ENCODE results near the gene PNMA1.
A peak's percentile ranks its signal among the peaks of the same experiment; 100 is the strongest.

Gene PNMA1, protein sequence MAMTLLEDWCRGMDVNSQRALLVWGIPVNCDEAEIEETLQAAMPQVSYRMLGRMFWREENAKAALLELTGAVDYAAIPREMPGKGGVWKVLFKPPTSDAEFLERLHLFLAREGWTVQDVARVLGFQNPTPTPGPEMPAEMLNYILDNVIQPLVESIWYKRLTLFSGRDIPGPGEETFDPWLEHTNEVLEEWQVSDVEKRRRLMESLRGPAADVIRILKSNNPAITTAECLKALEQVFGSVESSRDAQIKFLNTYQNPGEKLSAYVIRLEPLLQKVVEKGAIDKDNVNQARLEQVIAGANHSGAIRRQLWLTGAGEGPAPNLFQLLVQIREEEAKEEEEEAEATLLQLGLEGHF

DNA sequence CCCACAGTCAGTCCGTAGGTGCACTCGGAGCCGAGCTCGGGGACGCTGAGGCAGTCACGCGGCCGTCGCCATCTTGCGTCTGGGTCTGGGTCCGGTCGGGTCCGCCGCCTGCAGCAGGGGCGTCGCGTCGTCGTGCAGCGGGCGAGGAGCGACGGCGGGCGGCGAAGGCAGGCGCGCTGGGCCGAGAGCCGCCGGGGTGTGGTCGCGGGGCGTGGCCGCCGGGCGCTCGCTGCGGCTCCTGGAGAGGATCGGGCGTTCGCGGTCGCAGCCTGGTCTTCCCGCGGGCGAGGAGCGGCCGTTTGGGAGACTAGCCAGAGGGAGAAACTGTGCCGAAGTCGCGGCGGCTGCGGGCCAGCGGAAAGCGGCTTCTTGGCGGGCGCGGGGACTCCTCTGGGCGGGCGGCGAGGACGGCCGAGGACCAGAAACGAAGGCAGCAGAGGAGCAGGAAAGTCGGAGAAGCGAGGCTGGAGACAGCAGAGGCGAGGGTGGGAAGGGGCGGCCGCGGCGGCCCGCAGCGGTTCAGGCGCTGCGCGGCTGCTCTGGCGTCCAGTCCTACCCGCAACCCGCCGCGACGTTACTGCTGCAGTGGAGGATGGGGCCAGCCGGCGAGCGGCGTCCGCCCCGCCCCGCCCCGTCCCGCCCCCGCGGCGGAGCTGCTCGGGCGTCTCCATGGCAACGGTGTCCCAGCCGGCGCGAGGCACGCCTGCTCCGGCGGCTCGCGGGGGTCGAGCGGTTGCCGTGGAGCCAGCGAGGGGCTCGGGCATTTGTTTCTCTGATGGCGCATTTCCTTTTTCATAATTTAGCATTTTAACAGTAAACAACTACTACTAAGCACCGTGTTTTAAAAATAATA is at the start of gene PNMA1:
TSS of gene PNMA1 (minus strand) at position 582 of the 853 bp plus-strand sequence. CDS start 745 bp downstream, outside the sequence.
- peak; percentile 24 for DNase-seq

DNA sequence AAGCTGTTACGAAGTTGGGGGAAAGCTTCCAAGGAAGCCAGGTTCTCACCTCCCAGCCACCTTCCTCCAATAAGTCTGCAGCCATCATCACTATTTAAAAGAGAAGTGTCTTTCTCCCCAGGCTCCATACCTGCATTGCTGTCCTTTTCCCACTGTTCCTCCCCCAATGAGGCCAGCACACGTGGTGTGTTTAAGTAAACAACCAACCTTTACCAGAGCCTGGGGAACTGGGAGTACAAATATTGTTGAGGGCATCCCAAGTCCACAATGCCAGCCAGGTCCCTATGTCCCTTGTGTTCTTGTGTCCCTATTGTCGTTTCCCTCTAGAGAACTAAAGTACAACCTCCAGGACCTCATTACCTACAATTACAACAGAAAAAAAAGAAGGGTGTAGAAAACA is 49.2 kb upstream of the PNMA1 start:
- no peak for DNase-seq

DNA sequence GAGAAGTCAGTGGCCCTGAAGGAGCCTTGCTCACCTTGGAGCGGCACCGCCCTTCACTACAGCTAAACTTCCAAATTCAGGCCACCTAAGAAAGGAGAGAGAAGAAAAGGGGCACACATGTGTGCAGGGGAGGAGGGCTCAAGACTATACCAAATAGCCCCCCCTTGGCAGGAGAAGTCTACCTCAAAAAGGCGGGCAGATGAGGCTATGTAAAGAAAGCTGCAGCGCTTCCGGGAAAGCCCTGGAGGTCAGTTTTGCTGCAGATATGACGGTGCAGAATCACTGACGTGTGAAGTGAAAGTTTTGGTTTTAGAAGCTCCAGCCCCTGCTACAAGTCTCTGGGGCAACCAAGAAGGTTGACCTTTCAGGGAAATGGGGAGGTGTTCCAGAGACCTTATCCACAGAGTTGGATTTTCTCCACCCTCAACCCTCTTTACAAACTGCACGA is 48.2 kb upstream of the PNMA1 start:
- DNase-seq = no peak

DNA sequence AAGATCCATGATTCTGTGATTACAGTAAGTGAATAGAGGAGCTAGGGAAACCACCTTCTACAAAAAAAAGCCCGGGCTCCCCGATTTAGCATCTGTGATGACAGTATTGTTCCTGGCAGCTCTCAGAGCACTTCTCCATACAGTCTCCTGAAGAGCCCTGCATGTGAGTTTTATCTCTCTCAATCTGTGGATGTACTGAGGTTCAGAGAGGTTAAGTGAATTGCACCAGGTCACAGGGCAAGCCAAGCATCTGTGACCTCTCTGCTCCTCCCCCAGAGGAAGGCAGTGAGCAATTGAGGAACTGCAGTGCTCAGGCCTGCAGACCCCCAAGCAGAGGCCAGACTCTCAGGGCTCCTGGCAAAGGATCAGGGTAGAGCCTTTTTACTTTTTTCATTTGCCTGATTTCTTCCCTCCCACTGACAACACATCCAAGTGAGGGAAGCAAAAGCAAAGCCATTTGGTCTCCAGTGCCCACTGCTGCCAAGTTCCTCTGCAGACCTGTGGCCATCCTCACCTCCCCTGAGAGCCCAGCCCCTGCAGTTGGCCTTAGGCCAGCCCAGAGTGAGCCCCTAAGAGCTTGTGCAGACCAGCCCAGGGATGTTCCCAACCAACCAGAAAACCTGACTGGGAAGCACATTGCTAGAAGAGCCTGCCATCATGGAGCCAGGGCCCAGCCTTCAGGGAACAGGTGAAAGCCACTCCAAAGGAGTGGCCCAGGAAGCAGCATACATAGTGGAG is 47.6 kb upstream of the PNMA1 start:
- DNase-seq = no peak

DNA sequence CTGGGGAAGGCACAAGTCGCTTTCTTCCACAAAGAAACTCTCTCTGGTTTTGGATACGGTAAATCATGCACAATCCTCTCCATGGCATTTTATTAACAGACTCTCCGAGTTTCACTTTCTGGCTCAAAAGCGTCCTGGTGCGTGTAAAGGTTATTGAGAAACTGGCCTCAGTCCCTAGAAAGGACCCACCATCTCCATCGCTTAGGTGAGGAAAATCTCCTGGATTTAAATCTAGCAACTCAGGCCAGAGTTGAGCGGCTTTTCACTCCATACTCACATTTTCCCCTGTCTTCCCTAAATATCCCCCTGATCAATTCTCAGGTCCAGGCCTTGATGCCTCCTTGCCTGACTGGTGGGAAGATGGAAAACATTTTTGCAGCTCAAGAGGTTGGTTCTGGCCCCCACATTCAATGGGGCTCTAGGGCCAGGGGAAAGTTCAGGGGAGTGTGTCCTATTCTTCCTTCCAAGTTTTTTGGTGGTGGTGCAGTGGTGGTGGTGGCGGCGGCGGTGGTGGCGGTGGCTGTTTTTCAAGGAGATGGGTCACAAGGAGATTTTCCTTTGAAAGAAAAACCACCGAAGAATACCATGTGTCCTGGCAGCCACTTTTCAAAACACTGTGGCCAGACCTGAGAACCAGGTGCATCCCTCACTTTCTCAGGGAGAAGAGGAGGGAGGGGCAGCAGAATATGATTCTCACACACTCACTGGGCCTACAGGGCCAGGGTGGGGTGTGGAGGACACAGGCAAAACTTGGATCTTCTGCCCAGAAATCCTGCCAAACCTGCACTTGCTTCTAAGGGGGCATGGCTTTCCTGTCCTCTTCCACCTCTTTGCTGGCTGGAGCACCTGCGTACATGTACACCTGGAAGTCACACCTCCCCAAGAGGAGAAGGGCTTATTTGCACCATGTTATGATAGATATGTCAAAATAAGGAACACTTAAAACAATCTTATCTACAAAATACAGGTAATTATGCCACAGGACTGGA is 46.7 kb upstream of the PNMA1 start:
- no peak for DNase-seq

DNA sequence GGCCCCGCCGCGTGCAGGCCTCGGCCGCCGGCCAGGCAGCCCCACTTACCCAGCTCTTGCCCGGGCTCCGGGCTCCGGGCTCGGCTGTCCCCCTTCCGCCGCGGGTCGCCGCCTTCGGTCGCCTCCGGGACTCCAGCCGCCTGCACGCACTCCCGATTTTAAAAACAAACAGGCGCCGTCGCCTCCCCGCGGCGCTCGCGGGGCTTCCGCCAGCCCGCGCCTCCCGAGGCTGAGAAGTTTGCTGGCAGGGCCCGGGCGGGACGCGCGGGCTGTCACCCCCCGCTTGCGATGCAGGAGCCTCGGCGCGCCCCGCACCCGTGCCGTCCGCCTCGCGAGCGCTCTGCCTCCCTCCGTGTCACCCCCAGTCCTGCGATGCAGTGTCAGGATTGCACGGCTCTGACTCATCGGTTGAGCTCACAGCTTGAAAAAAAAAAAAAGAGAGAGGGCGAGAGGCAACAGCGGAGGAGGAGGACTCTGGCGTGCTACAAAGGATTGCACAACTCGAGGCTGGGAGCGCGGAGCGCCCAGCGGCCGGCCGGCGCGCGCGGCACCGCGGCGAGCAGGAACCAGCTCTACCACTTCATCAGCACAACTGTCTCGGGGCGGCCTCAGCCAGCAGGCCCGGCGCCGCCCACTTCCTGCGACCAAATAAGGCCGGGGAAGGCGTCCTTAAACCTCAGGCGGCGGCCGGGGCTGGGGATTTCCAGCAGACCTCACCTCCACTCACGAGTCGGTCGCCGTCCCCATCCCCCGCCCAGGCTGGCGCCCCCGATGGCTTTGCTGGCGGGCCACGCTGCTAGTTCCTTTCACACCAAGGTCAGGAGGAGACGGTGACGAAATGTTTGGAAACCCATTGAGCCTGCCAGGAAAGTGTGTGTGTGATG is 45.8 kb upstream of the PNMA1 start:
- DNase-seq = peak; percentile 37

DNA sequence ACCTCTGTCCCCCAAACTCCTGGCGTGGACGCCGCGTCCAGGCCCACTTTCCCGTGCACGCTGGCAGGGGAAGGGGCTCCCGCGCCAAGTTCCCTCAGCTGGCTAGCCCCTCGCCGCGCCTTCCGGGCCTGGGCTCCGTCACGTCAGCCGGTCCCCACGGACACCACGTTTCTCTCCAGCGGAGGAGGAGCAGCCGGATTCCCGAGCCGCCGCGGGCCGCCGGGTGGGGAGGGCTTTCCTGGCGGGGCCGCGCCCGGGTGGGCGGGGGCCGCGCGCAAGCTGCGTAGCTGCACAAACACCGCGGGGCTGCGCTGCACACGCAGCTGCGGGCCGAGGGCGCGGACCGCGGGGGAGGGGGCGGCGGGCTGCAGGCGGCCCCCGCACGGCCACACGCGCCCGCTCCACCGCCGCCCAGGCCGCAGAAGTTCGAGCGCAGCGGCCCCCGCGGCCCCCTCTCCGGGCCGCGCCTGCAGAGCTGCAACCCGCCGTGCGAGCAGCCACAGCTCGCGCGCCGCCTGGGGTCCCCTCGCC is 45.1 kb upstream of the PNMA1 start:
- no peak for DNase-seq

DNA sequence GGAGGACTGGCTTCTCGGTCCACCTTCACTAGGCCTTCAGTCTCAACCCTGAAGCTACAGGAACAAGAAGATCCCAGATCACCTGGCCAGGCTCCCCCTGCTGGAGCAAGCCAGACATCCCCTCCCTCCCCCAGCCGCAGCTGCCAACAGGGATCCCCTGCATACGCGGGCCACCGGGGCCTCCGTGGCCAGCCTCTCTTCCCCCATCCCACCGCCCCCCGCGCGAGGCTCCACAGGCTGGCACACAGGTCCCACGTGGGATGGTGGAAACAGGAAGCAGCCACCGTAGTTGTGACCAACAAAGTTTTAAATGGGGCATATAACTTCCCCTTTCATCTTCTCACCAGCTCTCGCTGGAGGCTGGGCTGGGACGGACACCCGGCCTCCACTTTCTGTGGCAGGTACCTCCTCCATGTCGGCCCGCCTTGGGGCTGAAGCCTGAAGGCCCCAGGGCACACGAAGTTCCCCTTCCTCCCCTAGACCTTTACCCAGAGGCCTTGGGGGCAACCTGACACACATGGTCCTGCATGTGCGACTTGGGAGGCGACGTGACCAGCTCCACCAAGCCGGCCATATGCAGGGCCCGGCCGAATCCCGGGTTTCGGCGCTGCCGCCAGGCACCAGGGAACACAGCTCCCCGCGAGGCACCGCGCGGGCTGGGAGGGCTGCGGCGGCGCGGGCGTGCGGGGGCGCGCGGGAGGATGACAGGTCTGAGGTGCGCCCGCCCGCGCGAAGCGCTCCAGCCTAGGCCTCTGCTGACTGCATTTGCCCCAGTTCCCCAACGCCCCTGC is 44.4 kb upstream of the PNMA1 start:
- DNase-seq = peak; percentile 36

DNA sequence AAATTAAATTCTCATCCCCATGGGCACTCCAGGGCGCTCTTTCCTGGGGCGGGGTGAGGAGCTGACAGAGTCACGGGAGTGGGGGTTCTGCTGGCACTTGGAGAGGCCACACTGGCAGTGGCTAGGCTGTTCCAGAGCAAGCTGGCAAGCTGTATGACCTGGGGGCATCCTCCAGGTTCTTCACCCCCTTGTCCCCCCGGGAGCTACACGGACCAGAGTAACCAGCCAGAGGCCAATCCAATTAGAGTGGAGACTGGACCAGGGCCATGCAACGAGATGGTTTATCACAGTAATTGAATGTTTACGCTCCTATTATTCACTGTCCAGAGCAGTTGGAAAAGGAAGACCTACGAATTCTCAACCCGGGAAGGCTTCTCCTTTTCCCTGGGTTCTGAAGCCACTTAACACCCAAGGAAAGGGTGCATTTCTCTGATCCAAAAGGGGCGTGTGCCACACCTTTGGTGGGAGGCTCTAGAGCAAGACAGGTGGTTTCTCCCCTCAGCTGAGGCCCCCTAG is 43.8 kb upstream of the PNMA1 start:
- DNase-seq = no peak

DNA sequence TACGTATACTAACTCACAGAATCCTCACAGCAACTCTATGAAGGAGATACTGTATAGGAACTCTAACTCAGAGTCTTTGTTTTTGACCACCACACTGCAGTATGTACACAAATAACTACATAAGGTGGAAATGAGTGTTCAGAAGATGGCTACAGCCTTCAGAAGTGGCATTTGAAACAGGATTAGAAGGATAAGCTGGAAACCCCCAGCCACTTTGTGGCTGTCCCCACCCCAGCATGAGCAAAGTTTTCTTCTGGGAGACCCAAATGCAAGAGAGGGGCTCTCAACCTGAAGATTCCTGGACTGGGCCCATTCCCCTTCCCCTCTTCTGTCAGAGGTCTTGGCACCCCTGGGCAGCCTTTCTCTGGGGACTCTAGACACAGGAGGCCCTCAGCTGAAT is 43.2 kb upstream of the PNMA1 start:
- no peak for DNase-seq

DNA sequence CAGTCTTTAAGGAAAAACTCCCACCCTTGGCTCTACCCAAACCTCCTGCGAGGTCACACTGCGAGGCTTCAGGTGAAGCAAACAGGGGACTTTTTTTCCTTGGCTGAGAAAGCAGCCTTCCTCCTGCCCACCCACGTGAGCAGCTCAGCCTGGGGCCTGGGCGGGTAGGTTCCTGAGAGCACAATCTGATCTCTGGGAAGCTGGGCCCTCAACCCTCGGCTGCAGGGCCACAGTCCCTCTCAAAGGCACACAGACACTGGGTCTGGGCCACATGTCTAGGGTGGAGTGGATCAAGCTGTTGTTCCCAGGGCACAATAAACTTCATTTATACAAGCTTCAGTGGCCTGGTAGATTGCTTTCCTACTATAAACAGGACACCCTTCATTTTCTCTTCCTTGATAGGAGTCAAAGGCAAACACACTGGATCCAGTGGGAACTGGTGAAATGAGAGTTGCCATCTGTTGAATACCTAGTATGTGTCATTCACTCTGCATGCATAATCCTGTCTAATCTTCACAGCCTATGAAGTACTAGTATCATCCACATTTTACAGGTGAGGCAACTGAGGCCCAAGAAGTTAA is 41.3 kb upstream of the PNMA1 start:
- DNase-seq = no peak

DNA sequence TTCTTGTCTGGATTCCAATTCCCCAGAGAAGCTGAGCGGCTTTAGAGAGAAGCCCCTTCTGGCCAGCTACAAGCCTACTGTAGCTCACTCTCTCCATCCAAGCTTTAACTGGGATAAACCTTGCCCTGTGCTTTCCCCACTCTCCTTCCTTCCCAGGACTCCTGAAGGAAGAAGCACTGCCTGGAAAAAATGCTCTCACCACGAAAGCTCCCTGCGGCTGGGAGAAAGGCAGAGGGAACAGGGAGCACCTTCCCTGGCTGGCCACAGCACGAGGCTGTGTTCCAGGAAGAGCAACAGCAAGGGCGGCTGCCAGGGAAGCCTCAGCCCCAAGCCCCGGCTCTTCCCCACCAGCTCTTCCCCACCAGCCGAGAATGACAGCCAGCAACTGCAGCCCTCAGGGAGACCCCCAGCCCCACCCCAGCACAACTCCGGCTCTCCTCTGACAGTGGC is 40.8 kb upstream of the PNMA1 start:
- no peak for DNase-seq

DNA sequence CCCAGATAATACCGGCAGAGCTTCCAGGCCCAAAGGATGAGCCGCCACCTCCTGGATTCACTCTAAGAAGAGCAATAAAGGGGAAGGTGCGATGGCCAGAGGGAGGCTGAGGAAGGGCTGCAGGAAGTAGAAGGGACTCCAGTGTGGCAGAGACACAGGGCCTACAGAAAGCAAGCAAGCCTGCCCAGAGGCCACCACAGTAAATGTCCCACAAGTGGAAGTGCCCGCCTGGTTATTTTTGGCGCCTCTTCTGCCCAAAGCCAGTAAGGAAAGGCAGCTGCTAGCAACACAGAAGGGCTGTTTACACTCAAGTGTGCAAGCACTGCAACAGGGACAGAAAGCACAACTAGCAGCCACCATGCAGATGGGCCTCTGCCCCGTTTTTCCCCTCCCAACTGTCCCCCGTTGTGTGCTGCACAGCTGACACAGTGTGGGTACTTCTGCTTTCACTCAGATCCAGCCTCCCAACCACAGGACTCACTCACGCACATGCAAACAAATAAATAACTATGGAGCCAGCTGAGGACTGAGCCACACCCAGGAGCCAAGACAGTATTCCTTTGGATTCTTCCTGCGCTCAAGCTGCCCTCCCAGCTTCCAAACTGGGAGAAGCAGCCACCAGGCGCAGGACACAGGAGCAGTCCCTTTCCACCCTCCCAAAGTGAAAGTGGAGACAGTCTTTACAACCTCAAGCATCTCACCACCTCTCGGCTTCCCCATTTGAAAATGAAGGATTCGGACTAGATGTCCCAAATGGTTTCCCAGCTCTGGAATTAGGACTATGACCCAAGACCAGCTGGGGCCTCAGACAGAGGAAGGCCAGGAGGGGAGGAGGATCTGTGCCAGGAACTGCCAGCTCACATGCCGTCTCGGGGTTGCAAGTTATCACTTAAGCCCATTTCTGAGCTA is 40.0 kb upstream of the PNMA1 start:
- no peak for DNase-seq

DNA sequence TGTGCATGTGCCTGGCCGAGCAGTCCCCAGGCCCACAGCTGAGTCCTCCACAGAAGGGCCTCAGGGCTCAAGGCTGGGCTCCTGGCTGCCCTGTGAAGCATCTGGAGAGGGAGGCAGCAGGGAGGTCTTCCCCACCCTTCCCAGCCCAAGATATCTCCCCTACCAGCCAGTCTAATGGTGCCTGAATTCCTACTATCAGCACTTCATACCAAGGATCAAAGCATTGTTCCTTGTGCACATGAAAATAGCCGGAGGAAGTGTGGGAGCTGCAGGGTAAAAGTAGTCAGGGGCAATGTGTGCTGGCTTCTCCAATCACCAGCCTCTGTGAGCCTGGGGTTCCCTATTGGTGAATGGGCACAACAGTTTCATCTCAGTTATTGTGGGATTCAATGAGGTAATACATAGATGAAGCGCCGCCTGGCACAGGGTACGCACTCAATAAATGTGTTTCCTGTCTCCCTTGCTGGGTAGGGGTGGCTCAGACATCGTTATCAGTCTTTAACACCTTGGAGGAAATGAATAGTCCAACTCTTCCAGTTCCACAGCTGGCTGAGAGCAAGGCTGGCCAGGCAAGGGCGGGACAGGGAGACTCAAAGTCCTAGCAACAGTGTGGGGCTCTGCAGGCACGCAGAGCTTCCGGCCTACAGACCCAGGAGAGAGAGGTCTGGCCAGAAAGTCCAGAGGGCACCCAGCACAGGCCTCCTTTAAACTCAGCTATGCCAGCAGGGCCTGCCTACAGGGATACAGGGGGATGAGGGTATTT is 39.1 kb upstream of the PNMA1 start:
- no peak for DNase-seq

DNA sequence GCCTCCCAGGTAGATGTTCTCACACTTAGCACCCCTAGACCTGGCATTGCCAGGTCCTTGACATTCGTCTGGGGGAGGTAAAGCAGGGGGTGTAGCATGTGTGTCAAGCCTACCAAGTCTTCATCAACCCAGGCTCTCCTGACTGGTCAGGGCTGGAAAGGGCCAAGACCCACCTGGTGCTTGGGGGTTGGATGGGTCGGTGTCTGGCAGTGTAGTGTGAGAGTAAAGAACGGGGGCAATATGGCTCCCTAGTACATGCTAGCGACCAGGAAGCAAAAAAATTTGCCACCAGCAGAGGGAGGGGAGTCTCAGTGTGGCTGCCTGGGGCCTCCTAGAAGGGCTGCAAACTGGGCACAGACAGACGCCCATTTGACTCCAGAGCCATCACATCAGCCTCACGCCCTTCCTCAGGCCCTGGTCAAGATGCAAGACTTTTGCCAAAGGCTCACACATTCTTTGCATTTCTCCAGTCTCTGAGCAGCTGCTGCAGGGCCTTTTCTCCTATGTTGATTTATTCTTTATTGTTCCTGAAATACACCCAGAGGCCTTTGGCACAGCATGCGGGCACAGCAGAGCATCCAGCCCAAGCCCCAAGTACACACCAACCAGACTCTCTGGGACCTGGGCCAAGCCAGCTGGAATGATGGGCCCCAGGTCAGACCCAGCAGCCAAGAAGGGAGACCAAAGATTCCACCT is 38.3 kb upstream of the PNMA1 start:
- DNase-seq = no peak

DNA sequence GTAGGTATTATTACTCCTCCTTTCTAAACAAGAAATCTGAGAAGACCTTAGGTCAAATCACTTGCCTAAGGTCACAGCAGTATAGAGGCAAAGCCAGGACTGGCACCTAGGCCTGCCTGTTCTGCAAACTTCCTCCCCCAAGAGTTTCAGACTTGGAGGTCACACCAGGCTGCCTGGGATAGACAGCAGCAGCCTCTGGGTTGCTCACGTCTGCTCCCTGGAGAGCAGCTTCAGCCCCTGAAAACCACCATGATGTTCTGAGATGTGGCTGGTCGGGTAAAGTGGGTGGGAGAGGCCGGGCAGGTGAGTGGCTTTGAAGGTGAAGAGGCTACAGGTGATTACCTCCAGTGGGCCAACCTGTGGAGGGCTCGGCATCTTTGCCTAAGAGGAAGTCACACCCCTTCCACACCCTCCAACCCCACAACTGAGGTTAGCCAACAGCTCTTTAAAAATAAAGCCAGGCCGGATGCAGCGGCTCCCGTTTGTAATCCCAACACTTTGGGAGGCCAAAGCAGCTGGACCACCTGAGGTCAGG is 37.0 kb upstream of the PNMA1 start:
- DNase-seq = no peak

Data from NCI-H2081 treated with DMSO at 0.1 percent for 48 hours (cell line).